Measurements from ENCODE around the gene VPS45.

VPS45 gene

GRCh38 chr1:150192012-150192411 is 124.4 kb downstream of the VPS45 start:
- DNase-seq (ENCODE audit: low read depth, low spot score): no peak

- no peak for DNase-seq (ENCODE audit: low read depth, low spot score)
Measured at GRCh38 chr1:150194381-150195031, 126.9 kb downstream of the VPS45 start.
